ENCODE measurements around the gene PPP3R1.

PPP3R1 gene

GRCh38 chr2:68225119-68225632 is 27.2 kb downstream of the PPP3R1 start:
- peaks cover 9% of the 10 kb centered on the region for H3K4me1 ChIP-seq (ENCODE audit: insufficient read depth, low read length, severe bottlenecking)
- no peaks in the 10 kb centered on the region for H3F3A ChIP-seq (ENCODE audit: insufficient read depth, low read length)
- H3K9me2 ChIP-seq (ENCODE audit: low read depth, low read length) = no peaks in the 10 kb centered on the region
- no peak overlapping the region for H3K9ac ChIP-seq (ENCODE audit: low read length)
- no peaks in the 10 kb centered on the region for H3K27me3 ChIP-seq (ENCODE audit: insufficient read depth, low read length)
- peaks cover 3% of the 10 kb centered on the region; the same call in 1 of the 2 replicates for H4K20me1 ChIP-seq (ENCODE audit: insufficient read depth, low read length)
- TF ChIP-seq, protein P1, sequence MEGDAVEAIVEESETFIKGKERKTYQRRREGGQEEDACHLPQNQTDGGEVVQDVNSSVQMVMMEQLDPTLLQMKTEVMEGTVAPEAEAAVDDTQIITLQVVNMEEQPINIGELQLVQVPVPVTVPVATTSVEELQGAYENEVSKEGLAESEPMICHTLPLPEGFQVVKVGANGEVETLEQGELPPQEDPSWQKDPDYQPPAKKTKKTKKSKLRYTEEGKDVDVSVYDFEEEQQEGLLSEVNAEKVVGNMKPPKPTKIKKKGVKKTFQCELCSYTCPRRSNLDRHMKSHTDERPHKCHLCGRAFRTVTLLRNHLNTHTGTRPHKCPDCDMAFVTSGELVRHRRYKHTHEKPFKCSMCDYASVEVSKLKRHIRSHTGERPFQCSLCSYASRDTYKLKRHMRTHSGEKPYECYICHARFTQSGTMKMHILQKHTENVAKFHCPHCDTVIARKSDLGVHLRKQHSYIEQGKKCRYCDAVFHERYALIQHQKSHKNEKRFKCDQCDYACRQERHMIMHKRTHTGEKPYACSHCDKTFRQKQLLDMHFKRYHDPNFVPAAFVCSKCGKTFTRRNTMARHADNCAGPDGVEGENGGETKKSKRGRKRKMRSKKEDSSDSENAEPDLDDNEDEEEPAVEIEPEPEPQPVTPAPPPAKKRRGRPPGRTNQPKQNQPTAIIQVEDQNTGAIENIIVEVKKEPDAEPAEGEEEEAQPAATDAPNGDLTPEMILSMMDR (IDR thresholded peaks at IDR 0.05; ENCODE audit: low read length) = peak; percentile 38; the same call in 1 of the 2 replicates
- no peak for TF ChIP-seq EZH2 (IDR thresholded peaks at IDR 0.05; ENCODE audit: borderline replicate concordance, low read length)
- H3K4me2 ChIP-seq (ENCODE audit: low read length) = no peak overlapping the region
- H3K27ac ChIP-seq (ENCODE audit: low read depth, low read length, poor library complexity, severe bottlenecking) = no peak overlapping the region
- 0 out of 2 replicates have a peak, but pooled peaks cover 6% of the 10 kb centered on the region for H3K9me3 ChIP-seq (ENCODE audit: low read length)
- H3K36me3 ChIP-seq (ENCODE audit: insufficient read depth, low read length) = peaks cover 38% of the 10 kb centered on the region
- no peak overlapping the region for H3K4me3 ChIP-seq (ENCODE audit: low read depth, low read length, poor library complexity, severe bottlenecking)
- H3K79me2 ChIP-seq (ENCODE audit: insufficient read depth, low read length) = peaks cover 100% of the 10 kb centered on the region
- no peak overlapping the region for H2AFZ ChIP-seq (ENCODE audit: low read length)

DNA sequence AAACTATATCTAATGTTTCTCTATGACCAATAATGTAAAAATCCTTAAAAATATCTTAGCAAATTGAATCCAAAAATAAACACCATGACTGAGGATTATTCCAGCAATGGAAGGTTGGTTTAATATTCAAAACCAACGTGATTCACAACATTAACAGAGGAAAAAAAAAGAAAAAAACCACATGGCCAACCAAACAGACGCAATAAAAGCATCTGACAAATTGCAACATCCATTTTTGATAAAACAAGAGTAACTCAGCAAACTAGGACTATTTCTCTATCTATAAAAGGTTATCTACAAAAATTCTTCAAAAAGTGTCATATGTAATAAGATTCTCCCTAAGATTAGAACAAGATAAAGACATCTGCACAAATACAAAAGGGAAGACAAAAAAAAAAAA is 28.9 kb downstream of the PPP3R1 start:
- Histone ChIP-seq H3K9ac (ENCODE audit: low read length) (no peak overlapping the region), H3K4me3 (ENCODE audit: low read depth, low read length, poor library complexity, severe bottlenecking) (no peak overlapping the region), H3K4me2 (ENCODE audit: low read length) (no peak overlapping the region), H3K9me3 (ENCODE audit: low read length) (0 out of 2 replicates have a peak, but pooled peaks cover 6% of the 10 kb centered on the region), H3K79me2 (ENCODE audit: insufficient read depth, low read length) (peaks cover 100% of the 10 kb centered on the region), H3K36me3 (ENCODE audit: insufficient read depth, low read length) (peaks cover 43% of the 10 kb centered on the region), H3K27me3 (ENCODE audit: insufficient read depth, low read length) (no peaks in the 10 kb centered on the region), H3K9me2 (ENCODE audit: low read depth, low read length) (no peaks in the 10 kb centered on the region), H4K20me1 (ENCODE audit: insufficient read depth, low read length) (peaks cover 3% of the 10 kb centered on the region; the same call in 1 of the 2 replicates), H3F3A (ENCODE audit: insufficient read depth, low read length) (no peaks in the 10 kb centered on the region), H3K27ac (ENCODE audit: low read depth, low read length, poor library complexity, severe bottlenecking) (no peak overlapping the region), H3K4me1 (ENCODE audit: insufficient read depth, low read length, severe bottlenecking) (peaks cover 22% of the 10 kb centered on the region), H2AFZ (ENCODE audit: low read length) (no peak overlapping the region)
- TF ChIP-seq, protein P1 (IDR thresholded peaks at IDR 0.05; ENCODE audit: low read length) = no peak
- TF ChIP-seq EZH2 (IDR thresholded peaks at IDR 0.05; ENCODE audit: borderline replicate concordance, low read length) = no peak

DNA sequence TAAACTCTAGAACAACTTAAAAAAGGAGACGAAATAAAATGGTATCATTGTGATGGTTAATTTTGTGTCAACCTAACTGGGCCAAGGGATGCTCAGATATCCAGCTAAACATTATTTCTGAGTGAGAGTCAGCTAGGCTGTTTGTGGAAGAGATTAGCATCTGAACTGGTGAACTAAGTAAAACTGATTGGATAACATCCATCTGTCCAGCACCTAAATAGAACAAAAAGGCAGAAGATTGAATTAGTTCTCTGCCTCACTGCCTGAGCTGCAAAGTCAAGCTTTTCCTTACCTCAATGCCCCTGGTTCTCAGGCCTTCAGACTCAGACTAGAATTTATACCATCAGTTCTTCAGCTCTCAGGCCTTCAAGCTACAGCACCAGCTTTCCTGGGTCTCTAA is 30.0 kb downstream of the PPP3R1 start:
- Histone ChIP-seq H3K36me3 (ENCODE audit: insufficient read depth, low read length) (peaks cover 43% of the 10 kb centered on the region), H2AFZ (ENCODE audit: low read length) (no peak overlapping the region), H4K20me1 (ENCODE audit: insufficient read depth, low read length) (peaks cover 3% of the 10 kb centered on the region; the same call in 1 of the 2 replicates), H3F3A (ENCODE audit: insufficient read depth, low read length) (no peaks in the 10 kb centered on the region), H3K9me2 (ENCODE audit: low read depth, low read length) (no peaks in the 10 kb centered on the region), H3K4me1 (ENCODE audit: insufficient read depth, low read length, severe bottlenecking) (peaks cover 30% of the 10 kb centered on the region), H3K4me2 (ENCODE audit: low read length) (no peak overlapping the region), H3K27ac (ENCODE audit: low read depth, low read length, poor library complexity, severe bottlenecking) (no peak overlapping the region), H3K9ac (ENCODE audit: low read length) (no peak overlapping the region), H3K27me3 (ENCODE audit: insufficient read depth, low read length) (no peaks in the 10 kb centered on the region), H3K9me3 (ENCODE audit: low read length) (0 out of 2 replicates have a peak, but pooled peaks cover 6% of the 10 kb centered on the region), H3K79me2 (ENCODE audit: insufficient read depth, low read length) (peaks cover 100% of the 10 kb centered on the region), H3K4me3 (ENCODE audit: low read depth, low read length, poor library complexity, severe bottlenecking) (no peak overlapping the region)
- TF ChIP-seq EZH2 (IDR thresholded peaks at IDR 0.05; ENCODE audit: borderline replicate concordance, low read length) = no peak
- TF ChIP-seq, protein P1 (IDR thresholded peaks at IDR 0.05; ENCODE audit: low read length) = no peak

Data from OCI-LY1 (cell line).